CD4-positive, alpha-beta T cell treated with Interleukin-17A for 1 hour (primary cell): Measurements from ENCODE around the gene PRSS8.

ENCODE experiments used
- DNase-seq: peaks from one replicate; pipeline ENCODE4 v3.0.0-alpha.2; 2020

The PRSS8 gene

DNA sequence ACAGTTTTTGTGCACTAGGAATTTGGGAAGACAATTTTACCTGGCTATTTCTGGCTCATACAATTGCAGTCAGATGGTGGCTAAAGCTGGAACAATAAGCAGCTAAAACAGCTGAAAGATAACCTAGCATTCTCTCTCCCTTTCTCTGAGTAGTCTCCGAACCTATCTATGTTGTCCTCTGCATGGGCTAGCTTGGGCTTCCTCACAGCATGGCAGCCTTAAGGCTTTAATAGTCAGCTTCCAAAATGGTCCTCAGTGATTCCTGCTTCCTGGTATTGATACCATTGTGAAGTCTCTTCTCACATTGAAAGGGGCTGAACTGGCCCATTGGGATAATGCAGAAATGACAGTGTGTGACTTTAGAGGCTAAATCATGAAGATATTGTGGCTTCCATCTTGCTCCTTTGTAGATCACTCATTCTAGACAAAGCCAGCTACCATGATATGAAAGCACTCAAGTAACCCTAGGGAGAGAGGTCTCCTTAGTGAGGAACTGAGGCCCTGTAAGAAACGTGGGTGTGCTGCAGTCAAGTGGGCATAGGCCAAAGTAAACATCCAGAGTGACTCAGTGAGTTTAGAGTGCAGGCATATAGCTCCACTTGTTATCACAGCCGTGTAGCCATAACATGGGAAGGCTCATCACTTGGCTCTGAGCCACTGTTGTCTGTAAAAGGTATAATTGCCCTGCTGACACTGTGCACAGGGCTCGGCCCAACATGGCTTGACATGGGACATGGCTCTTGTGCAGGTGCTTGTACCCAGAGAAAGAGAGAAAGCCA, 35.5 kb downstream of the PRSS8 start:
- no peak for DNase-seq

DNA sequence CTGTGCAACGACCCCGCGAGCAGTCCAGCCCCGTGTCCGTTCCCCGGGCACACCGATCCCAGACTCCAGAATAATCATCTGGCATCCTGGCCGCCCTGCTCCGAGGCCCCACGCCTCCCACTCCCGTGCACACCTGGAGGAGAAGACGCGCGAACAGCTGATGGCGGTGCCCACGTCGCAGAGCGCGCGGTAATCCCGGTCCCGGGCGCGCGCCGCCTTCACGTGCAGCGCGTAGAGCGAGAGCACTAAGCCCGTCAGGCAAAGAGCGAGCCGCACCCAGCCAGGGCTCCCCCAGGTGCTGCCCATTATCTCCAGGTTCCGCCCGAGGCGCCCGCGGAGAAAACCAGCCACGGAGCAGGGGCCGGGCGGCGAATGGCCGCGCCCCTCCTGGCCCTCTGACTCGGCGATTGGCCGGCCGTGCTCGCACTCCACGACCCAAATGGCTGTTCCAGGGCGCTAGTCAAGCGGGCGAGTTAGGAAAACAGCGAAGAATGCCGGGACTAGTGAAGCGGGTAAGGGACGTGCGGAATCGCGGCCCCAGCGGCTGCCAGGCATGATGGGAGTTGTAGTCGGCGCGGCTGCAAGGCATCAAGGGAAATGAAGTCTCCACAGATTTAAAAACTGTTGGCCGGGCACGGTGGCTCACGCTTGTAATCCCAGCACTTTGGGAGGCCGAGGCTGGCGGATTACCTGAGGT, 41.0 kb downstream of the PRSS8 start, which contains the start of gene VKORC1:
VKORC1 (minus strand) TSS at position 374 of the 697 bp plus-strand sequence; CDS start at position 306, 68 bp downstream.
- peak; percentile 92 for DNase-seq

DNA sequence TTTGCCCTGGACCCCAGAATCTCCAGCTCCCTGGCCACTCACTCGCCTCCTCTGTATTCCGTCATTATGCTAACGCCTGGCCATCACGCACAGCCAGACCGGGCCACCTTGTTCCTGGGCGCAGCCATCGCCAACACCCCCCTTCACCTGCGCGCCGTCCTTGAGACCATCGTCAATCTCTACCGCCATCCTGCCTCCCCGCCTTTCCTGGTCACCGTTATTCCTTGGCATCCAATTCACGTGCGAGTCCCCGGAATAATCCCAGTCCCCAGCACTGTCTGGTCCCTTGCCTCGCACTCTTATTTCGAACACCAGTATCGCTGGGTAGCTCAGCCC, 41.5 kb downstream of the PRSS8 start:
- no peak for DNase-seq

DNA sequence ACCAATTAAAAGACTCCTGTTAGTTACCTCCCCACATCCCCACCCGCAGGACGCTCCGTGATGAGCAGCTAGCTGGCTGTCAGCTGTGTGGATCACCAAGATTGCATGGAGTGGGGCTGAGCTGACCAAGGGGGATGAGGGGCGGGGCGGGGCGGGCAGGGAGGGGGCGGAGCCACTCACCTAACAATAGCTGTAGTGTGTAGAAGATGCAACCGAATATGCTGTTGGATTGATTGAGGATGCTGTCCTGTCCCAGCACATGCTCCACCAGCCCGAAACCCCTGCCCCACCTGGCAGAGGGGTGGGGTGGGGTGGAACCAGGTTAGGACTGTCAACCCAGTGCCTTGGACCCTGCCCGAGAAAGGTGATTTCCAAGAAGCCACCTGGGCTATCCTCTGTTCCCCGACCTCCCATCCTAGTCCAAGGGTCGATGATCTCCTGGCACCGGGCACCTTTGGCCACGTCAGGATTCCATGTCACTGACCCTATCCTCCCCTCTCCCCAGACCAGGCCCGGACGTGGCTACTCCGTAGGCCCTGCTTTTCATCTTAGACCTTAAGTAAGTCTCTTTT, 42.3 kb downstream of the PRSS8 start:
- DNase-seq = no peak

DNA sequence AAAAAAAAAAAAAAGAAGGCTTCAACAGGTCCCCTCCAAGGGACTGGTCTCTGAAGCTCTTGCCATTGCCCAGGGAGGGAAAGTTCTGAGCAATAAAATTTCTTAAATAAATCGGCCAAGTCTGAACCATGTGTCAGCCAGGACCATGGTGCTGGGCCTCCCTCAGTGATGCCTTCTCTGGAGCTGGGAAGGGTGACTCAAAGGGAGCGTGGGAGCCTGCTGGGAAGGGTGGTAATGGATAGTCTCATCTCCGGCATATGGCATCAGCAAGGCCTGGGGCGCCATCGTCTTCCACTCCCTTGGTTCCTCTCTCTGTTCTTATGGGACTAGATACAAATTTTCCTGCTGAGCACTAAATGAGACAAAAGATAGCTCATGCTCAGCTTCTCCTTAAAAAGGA, 43.2 kb downstream of the PRSS8 start:
- no peak for DNase-seq

DNA sequence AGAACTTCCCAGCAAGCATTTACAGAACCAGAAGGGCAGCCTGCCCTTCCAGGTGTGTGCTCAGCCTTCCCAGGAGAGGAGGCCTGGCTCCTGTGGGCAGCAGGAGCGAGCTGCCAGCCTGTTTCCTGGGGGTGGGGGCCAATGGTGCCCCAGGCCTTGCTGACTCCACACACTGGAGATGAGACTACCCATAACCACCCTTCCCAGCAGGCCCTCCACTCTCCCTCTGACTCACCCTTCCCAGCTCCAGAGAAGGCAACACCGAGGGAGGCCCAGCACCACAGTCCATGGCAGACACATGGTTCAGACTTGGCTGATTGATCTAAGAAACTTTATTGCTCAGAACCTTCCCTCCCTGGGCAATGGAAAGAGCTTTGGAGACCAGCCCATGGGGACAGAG, 45.0 kb downstream of the PRSS8 start:
- DNase-seq = no peak

DNA sequence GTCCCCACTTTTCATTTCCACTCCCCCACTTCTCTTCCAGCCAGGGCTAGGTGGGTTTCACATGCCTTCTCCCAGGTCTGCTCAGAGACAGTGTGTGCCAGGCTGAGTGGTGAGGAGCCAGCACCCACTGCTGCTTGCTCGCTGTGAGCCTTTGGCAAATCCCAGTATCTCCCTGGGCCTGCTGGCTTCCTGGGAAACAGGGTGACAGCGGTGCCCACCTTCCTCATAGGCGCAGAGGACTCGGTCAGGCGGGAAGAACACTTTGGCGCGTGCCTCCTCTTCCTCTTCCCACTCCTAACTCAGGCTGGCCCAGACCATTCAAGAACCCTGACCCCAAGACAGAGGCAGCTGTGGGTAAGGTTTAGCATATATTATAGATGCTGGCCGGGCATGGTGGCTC, 46.3 kb downstream of the PRSS8 start:
- no peak for DNase-seq

DNA sequence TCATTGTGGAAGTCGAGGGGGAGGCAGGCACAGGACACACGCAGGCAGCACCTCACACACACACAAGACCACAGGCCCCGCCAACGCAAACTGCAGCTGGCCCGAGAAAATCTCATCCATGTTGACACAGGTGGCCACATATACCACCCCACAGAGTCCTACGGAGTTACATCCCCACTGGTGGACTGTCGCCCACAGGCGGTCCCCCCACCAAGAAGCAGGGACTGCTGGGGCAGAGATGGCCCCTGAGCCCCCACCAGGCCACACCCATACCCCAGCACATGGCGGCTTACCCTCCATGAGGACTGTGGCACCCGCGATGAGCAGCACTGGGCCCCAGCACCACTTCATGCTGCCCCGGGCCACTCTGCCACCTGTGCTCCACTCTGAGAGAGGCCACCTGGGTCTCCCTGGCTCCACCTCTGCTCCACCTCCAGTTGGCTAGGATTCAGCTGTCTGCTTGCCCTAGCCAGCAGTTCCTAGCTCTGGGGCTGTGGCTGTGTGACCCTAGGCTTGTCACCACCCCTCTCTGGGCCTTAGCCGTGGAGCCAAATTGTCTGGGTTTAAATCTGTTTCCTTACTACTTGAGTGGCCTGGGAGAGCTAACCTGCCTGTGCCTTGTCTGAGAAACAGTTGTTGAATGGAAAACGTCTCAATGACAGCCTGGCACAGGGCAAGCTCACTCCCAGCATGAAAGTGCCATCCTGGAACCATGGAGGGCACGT, 46.9 kb downstream of the PRSS8 start, which contains the start of gene PRSS53:
PRSS53 (minus strand) TSS at position 485 of the 725 bp plus-strand sequence; CDS start at position 351, 134 bp downstream.
- DNase-seq = no peak

DNA sequence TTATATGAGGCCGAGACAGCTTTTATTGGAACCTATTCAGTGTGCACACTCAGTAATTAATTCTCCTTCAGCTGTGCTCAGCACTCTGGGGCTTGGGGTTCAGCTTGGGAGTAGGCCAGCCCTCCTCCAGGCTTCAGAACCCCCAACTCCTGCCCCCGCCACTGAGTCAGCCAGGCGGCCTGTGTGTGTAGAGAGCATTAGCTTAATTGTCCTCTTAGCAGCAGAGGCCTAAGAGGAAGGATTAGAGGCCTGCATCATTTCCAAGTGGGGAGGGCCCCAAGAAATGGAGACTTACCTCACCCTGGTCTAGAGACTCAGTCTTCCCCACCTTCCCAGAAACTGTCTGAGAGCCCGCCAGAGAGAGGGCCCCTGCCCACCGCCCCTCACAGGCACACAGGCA, 47.6 kb downstream of the PRSS8 start:
- no peak for DNase-seq

DNA sequence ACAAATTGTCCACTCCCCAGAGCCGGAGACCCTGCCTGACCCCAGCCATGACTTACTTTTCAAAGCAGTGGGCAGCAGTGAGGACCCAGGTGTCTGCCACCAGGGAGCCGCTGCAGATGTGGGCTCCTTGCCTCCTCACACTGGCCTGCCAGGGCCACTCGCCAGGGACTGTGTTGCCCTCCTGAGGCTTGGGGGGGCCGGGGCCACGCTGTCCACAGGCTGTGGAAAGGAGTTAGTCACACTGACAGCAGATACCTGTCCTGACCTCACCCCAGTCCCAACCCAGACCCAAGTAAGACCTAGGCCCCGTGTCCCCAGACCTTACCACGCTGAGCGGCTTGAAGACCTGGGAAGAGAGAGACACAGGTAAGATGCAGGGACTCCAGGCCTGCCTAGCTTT, 48.0 kb downstream of the PRSS8 start:
- DNase-seq = no peak

DNA sequence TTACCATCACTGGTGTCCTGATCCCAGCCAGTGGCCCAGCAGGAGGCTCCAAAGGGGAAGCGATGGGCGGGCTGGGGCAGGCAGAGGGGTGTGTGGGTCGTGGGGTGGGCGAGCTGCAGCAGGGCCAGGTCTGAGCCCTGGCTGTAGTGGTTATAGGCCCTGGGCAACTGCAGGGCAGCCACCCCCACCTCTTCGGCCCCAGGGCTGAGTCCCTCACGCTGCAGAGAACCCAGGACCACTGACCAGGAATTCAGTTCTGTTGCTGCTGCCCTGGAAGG, 49.0 kb downstream of the PRSS8 start:
- DNase-seq = no peak

DNA sequence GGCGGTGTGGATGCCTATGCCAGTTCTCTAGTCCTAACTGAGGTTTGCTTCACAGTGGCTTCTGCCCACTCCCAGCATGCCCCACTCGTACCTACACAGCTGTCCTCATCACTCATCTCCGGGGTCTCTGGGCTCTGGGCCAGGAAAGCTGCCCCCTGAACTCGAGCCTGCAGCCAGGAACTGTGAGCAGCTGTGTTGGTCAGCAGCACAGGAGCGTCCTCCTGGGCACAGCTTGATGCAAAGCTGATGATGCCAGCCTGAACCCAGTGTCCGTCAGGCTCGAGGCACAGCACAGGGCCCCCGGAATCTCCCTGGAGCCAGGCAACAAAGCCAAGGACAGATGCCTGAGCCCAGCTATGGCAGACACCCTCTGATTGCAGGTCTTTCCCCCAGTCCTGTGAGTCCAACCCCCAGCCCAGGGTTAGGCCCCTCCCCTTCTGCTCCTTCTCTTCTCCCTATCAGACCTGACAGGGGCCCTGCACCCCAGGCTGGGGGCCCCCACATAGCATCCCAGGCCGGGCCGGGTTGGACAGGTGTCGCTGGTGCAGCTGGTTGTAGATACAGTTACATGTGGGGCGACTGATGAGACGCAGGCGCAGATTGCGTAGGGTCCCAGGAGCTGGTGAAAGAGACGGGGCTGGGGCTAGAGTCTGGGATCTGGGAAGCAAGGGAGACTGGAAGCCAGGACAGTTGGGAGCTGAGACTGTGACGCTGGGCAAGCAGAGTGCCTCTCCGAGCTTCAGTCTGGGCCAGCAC, 49.5 kb downstream of the PRSS8 start:
- no peak for DNase-seq

DNA sequence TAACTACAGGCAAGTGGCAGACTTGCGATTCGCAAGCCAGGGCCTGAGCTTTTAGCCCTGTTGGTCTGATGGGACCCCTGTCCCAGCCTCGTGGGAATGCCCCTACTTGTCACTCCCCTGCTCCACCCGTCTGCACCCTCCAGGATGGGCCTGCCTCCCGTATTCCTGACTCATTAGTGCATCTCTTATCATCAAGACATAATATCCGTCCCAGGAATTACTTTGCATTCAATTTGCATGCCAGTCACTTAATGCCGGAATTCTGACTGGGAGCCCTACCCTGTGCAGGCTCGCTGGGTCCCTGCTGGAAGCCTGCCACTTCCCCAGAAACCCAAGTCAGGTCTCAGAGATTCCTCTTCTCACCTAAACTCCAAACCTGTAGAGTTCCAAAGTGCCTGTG, 50.1 kb downstream of the PRSS8 start:
- DNase-seq = no peak

DNA sequence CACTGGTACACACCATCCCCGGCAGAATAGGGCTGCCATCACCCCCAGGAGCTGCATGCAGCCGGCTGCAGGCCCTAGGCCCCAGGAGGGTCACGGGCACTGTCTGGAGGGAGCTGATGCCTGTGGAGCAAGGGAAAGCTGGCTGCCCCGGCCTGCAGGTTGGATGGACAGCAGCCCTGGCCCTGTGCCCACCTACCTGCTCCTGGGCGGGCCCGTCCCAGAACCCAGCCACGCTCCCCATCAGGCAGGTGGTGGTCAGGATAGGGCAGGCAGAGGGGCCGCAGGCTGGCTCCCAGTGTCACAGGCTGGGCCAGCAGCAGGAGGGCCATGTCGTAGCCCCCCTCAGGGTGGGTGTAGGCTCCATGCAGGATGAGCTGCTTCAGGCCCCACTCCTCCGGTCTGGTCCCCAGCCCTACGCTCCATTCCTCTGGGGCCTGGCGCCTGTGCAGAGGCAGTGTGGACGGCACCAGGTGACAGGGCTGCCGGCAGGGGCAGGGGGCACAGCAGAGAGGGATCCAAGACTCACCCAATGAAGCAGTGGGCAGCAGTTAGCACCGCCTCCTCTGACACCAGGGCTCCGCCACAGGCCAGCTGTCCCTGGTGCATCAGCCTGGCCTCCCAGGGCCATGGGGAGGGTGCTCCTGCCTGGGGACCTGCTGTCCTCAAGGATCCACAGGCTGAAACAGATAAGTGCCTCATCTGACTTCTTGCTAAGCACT, 50.8 kb downstream of the PRSS8 start:
- no peak for DNase-seq

DNA sequence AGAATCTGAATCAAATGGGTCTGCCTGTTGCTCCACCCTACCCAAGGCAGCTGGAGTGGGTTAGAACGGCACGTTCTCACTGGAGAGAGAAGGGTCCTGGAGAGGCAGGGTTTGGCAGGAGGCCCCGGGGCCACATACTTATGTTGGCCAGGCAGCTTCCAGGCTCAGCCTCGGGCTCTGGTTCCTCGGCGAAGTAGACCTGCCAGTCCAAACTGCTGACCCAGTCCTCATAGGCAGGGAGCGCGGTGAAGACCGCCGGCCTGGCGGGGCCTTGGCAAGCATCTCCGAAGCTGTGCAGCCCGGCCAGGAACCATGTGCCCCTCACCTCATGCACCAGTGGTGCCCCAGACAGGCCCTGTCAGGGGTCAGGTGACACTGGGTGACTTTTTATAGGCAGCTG, 51.5 kb downstream of the PRSS8 start:
- no peak for DNase-seq

DNA sequence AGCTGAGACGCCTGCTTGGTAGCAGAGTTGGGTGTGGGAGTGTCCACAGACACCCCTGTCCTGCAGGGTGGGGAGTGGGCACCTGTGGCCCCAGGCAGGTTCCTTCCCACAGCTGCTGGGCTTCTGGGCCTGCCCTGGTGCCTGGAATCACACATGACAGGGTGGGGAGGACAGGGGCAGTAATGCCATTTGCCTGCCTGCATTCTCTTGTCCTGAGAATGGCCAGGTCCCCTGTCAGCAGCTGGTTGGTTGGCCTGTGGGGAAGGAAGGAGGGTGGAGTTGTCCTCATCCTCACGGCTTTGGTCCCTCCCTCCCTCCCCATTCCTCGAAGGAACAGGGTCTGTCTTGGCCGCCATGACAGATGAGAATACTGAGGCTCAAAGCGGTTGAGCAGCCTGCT, 52.0 kb downstream of the PRSS8 start:
- DNase-seq = no peak

DNA sequence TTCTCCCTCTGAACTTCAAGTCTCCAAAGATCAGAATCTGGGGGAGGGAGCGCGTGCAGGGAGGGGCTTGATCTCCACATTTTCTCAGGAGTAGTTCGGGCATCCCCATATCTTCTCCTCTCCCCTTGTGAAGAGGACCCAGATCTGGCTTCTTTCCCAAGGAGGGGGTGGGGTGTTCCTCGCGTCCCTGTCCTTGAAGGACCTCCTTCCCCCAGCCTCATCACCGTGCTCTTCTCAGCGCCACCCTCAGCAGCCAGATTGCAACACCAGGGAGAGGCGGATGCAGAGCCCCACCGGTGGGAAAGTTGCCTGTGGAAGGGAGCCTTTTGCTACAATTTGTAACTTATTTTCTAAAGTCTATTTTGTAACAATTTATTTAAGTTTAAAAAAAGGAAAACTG, 52.4 kb downstream of the PRSS8 start:
- DNase-seq = no peak

DNA sequence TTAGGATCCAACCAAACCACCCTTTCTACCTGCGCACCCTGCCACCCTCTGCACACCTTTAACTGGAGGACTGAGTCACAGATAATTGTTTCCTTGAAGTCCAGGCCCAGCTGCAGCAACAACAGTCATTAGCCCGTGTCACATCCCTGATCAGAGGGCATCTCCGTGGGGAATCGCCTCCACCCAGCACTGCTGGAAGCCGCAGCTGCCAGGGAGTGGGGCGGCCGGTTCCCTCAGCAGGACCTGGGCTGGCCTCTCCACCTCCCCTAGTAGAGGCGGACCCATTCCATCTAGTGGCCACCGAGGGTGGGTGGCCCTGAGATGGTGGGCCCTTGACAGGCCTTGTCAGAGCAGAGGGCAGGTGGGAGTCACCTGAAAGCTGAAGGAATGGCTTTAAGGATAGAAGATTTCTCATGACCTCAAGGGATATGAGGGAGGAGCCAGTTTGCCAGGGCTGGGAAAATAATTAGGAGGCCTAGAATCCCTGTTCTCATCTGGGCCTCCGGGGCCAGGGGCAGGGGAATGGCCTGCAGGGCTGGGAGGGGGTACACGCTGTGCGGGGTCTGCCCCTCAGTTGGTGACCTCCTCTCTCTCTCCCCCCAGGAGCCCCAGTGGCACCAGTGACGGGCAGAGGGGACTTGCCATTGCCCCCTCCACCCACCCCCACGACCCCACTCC, 53.0 kb downstream of the PRSS8 start:
- DNase-seq = no peak
